ENCODE results near the gene RIBC2.

RIBC2 gene

GRCh38 chr22:45473626-45474237 lies 60.2 kb downstream of the RIBC2 start:
- no peak for DNase-seq (ENCODE audit: low spot score)
- ATAC-seq (ENCODE audit: low read depth): no peak
- H3K27ac ChIP-seq (ENCODE audit: poor library complexity, severe bottlenecking): no peak overlapping the region
- H3K4me1 ChIP-seq (ENCODE audit: insufficient read depth, poor library complexity, severe bottlenecking): peaks cover 28% of the 10 kb centered on the region
- H3K27me3 ChIP-seq (ENCODE audit: insufficient read depth, poor library complexity, severe bottlenecking): no peaks in the 10 kb centered on the region
- H3K36me3 ChIP-seq (ENCODE audit: low read depth): no peaks in the 10 kb centered on the region
- no peaks in the 10 kb centered on the region for H3K9me3 ChIP-seq (ENCODE audit: severe bottlenecking)
- no peak overlapping the region for H3K4me3 ChIP-seq (ENCODE audit: severe bottlenecking)
- TF ChIP-seq, protein P1, sequence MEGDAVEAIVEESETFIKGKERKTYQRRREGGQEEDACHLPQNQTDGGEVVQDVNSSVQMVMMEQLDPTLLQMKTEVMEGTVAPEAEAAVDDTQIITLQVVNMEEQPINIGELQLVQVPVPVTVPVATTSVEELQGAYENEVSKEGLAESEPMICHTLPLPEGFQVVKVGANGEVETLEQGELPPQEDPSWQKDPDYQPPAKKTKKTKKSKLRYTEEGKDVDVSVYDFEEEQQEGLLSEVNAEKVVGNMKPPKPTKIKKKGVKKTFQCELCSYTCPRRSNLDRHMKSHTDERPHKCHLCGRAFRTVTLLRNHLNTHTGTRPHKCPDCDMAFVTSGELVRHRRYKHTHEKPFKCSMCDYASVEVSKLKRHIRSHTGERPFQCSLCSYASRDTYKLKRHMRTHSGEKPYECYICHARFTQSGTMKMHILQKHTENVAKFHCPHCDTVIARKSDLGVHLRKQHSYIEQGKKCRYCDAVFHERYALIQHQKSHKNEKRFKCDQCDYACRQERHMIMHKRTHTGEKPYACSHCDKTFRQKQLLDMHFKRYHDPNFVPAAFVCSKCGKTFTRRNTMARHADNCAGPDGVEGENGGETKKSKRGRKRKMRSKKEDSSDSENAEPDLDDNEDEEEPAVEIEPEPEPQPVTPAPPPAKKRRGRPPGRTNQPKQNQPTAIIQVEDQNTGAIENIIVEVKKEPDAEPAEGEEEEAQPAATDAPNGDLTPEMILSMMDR (IDR thresholded peaks at IDR 0.05; ENCODE audit: poor library complexity, severe bottlenecking): no peak

DNA sequence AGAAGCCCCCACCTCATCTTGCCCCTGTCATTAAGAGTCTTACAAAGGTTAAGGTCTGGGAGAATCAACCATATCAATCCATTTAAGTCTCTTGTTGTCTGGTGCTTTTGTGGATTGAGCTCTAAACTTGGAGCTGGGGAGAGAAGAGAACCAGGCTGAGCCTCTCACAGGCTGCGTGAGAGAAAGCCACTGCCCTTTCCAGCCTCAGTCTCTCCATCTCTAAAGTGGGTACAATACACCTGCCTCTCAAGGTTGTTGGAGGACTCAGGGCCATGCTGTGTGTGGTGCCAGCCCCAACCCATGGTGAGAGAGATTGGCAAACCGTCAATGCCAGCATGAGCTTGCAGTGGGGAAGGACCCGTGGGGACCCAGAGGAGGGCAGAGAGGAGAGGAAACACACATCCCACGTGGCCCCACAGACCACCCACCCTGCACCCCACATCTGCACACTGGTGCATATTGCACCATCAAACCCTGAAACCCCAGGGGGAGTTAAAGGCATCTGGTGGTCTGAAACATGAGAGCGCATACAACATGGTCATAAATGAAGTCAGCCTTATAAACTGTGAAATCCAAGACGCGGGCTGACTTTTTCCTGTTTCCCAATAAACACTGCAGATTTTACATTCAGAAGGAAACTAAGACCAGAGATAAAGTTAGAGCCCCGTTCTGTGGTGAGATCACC lies 61.7 kb downstream of the RIBC2 start:
- H3K36me3 ChIP-seq (ENCODE audit: low read depth): no peaks in the 10 kb centered on the region
- H3K27me3 ChIP-seq (ENCODE audit: insufficient read depth, poor library complexity, severe bottlenecking): no peaks in the 10 kb centered on the region
- peaks cover 14% of the 10 kb centered on the region for H3K4me1 ChIP-seq (ENCODE audit: insufficient read depth, poor library complexity, severe bottlenecking)
- H3K4me3 ChIP-seq (ENCODE audit: severe bottlenecking): no peak overlapping the region
- no peak for ATAC-seq (ENCODE audit: low read depth)
- H3K9me3 ChIP-seq (ENCODE audit: severe bottlenecking): no peaks in the 10 kb centered on the region
- TF ChIP-seq, protein P1 (IDR thresholded peaks at IDR 0.05; ENCODE audit: poor library complexity, severe bottlenecking): no peak
- DNase-seq (ENCODE audit: low spot score): no peak
- H3K27ac ChIP-seq (ENCODE audit: poor library complexity, severe bottlenecking): no peak overlapping the region

DNA sequence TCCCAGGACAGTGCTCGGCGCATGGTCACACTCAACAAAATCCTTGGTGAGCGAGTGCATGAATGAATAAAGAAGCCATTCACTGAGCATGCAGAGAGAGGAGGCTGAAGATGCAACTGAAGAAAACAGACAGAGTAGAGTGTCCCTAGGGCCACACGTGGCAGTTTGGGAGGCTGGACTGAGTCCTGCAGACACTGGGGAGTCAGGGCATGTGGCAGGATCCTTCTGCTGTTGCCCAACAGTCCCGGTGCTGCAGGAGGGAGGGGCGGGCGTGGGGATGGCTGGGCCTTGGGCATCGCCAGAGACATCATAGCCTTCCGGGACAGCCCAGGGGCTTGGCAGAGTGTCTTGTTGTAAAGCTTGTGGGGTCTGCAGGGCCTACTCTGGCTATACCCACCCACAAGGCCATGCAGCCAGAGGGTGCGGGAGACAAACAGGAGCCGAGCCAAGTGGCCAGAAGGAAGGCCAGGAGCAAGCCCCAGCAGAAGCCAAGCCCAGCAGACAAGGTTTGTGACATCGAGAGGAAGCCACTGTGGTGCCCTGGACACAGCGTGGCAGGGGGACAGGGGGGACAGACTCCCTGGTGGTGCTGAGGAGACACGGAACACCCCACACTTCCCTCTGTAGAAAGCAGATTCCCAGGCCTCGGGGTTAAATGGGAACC lies 62.5 kb downstream of the RIBC2 start:
- no peaks in the 10 kb centered on the region for H3K36me3 ChIP-seq (ENCODE audit: low read depth)
- H3K9me3 ChIP-seq (ENCODE audit: severe bottlenecking): no peaks in the 10 kb centered on the region
- no peaks in the 10 kb centered on the region for H3K27me3 ChIP-seq (ENCODE audit: insufficient read depth, poor library complexity, severe bottlenecking)
- ATAC-seq (ENCODE audit: low read depth) (no peak), DNase-seq (ENCODE audit: low spot score) (no peak)
- TF ChIP-seq, protein P1 (IDR thresholded peaks at IDR 0.05; ENCODE audit: poor library complexity, severe bottlenecking): no peak
- peaks cover 10% of the 10 kb centered on the region for H3K4me1 ChIP-seq (ENCODE audit: insufficient read depth, poor library complexity, severe bottlenecking)
- H3K4me3 ChIP-seq (ENCODE audit: severe bottlenecking): no peak overlapping the region
- H3K27ac ChIP-seq (ENCODE audit: poor library complexity, severe bottlenecking): no peak overlapping the region

DNA sequence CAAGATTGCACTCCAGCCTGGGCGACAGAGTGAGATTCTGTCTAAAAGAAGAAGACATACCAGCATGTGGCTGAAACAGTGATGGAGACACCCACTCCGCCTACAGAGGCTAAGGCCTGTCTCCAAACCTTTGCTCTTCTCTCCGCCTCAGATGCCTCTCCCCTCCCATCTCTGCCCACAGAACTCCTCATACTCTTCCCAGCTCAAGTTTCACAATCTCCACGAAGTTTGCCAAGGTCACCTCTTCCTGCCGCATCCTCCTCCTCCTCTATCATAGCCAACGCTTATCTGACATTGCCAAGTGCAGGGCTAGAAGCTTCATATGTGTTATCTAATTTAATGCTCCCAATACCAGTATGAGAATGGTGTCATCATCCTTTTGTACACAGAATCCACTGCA lies 63.3 kb downstream of the RIBC2 start:
- DNase-seq (ENCODE audit: low spot score): no peak
- Histone ChIP-seq H3K4me3 (ENCODE audit: severe bottlenecking) (no peak overlapping the region), H3K4me1 (ENCODE audit: insufficient read depth, poor library complexity, severe bottlenecking) (peaks cover 10% of the 10 kb centered on the region), H3K9me3 (ENCODE audit: severe bottlenecking) (no peaks in the 10 kb centered on the region), H3K36me3 (ENCODE audit: low read depth) (no peaks in the 10 kb centered on the region), H3K27me3 (ENCODE audit: insufficient read depth, poor library complexity, severe bottlenecking) (no peaks in the 10 kb centered on the region), H3K27ac (ENCODE audit: poor library complexity, severe bottlenecking) (no peak overlapping the region)
- TF ChIP-seq, protein P1 (IDR thresholded peaks at IDR 0.05; ENCODE audit: poor library complexity, severe bottlenecking): no peak
- no peak for ATAC-seq (ENCODE audit: low read depth)

Data from RWPE2 (cell line).